ENCODE results near the gene PIEZO2. TPM values are rescaled to one million over a fixed set of nuclear protein-coding genes. Genes with fewer than 3 reads are reported as not detected.

The PIEZO2 gene
- total RNA-seq, 1 donor from 2014 or later, result 4.2 TPM

DNA sequence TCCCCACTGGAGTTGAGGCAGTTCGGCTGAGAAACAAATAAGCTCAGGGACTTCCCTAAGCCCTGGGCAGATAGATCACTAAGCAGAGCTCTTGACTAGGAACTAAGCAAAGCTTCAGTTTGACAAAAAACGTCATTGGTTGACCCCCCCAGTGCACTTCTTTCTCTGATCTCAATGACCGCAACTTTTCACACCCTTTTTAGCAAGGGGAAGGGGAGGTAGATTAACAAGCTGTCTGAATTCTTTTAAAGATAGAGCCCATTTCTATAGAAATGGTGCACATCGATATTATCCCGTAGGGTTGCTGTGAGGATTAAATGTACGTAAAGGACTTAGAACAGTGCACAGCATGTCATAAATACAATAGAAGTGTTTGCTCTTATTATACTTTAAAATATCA, 42.5 kb downstream of the PIEZO2 start:
- H3K27me3 Mint-ChIP-seq (ENCODE audit: insufficient read depth, low read depth), result peaks cover 2% of the 10 kb centered on the region

GRCh38 chr18:11105463-11105862, 43.9 kb downstream of the PIEZO2 start:
- Histone ChIP-seq H3K4me2 (no peak overlapping the region), H3K9me3 (ENCODE audit: low read depth) (no peaks in the 10 kb centered on the region), H4K20me1 (ENCODE audit: low read depth) (no peaks in the 10 kb centered on the region), H2AFZ (replicated peaks) (no peak overlapping the region), H3K36me3 (no peaks in the 10 kb centered on the region), H3K9ac (no peak overlapping the region), H3K79me2 (ENCODE audit: low read depth) (no peaks in the 10 kb centered on the region), H3K4me1 (no peaks in the 10 kb centered on the region), H3K27me3 (no peaks in the 10 kb centered on the region), H3K4me3 (no peak overlapping the region), H3F3A (ENCODE audit: low read depth) (no peaks in the 10 kb centered on the region), H3K27ac (no peak overlapping the region)
- Mint-ChIP-seq H3K4me3 (no peak overlapping the region), H3K27ac (no peak overlapping the region), H3K4me1 (peaks cover 8% of the 10 kb centered on the region), H3K36me3 (no peaks in the 10 kb centered on the region), H3K27me3 (ENCODE audit: insufficient read depth, low read depth) (peaks cover 2% of the 10 kb centered on the region), H3K9me3 (no peaks in the 10 kb centered on the region)
- no peak for DNase-seq (ENCODE audit: low spot score)
- no peak for TF ChIP-seq EZH2phosphoT487 (IDR thresholded peaks at IDR 0.05)
- TF ChIP-seq, protein P1, sequence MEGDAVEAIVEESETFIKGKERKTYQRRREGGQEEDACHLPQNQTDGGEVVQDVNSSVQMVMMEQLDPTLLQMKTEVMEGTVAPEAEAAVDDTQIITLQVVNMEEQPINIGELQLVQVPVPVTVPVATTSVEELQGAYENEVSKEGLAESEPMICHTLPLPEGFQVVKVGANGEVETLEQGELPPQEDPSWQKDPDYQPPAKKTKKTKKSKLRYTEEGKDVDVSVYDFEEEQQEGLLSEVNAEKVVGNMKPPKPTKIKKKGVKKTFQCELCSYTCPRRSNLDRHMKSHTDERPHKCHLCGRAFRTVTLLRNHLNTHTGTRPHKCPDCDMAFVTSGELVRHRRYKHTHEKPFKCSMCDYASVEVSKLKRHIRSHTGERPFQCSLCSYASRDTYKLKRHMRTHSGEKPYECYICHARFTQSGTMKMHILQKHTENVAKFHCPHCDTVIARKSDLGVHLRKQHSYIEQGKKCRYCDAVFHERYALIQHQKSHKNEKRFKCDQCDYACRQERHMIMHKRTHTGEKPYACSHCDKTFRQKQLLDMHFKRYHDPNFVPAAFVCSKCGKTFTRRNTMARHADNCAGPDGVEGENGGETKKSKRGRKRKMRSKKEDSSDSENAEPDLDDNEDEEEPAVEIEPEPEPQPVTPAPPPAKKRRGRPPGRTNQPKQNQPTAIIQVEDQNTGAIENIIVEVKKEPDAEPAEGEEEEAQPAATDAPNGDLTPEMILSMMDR (IDR thresholded peaks at IDR 0.05), result no peak
- no peak for TF ChIP-seq EZH2 (IDR thresholded peaks at IDR 0.05)

More for the DNA sequence above, 42.5 kb downstream of the PIEZO2 start:
- Mint-ChIP-seq H3K36me3 (no peaks in the 10 kb centered on the region), H3K9me3 (peaks cover 2% of the 10 kb centered on the region), H3K27ac (peak overlapping the region; percentile 33), H3K4me1 (peaks cover 8% of the 10 kb centered on the region), H3K4me3 (no peak overlapping the region)
- TF ChIP-seq EZH2 (IDR thresholded peaks at IDR 0.05) (no peak), EZH2phosphoT487 (IDR thresholded peaks at IDR 0.05) (no peak)
- TF ChIP-seq, protein P1 (IDR thresholded peaks at IDR 0.05), result no peak
- DNase-seq (ENCODE audit: low spot score), result no peak
- Histone ChIP-seq H3K27ac (no peak overlapping the region), H3K36me3 (no peaks in the 10 kb centered on the region), H3K4me2 (no peak overlapping the region), H3K4me1 (no peaks in the 10 kb centered on the region), H3F3A (ENCODE audit: low read depth) (no peaks in the 10 kb centered on the region), H2AFZ (replicated peaks) (no peak overlapping the region), H3K4me3 (no peak overlapping the region), H3K27me3 (no peaks in the 10 kb centered on the region), H4K20me1 (ENCODE audit: low read depth) (no peaks in the 10 kb centered on the region), H3K79me2 (ENCODE audit: low read depth) (no peaks in the 10 kb centered on the region), H3K9me3 (ENCODE audit: low read depth) (no peaks in the 10 kb centered on the region), H3K9ac (no peak overlapping the region)

DNA sequence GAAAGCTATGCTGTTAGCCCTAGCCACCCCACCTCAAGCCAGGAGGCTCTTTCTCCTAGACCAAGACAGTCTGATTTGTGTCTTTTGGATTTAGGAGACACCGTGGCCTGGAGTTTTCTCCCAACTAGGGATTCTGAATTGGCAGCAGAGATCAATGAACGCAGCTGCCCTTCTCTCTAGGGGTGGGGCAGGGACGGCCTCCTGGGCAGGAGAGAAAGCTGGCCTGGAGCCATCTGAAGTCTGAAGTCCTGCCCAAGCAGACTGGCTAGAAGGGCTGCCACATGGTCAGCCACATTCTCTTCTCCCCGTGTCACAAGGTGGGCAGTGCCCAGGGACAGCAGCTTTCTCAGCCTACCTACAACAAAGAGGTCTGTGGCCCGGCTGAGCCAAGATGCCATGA, 45.1 kb downstream of the PIEZO2 start:
- TF ChIP-seq, protein P1 (IDR thresholded peaks at IDR 0.05), result no peak
- TF ChIP-seq EZH2phosphoT487 (IDR thresholded peaks at IDR 0.05), result no peak
- TF ChIP-seq EZH2 (IDR thresholded peaks at IDR 0.05), result no peak
- no peaks in the 10 kb centered on the region for H3K36me3 Mint-ChIP-seq
- peaks cover 8% of the 10 kb centered on the region for H3K4me1 Mint-ChIP-seq
- Histone ChIP-seq H3K4me2 (no peak overlapping the region), H3K27ac (no peak overlapping the region), H3K79me2 (ENCODE audit: low read depth) (no peaks in the 10 kb centered on the region), H3K4me1 (no peaks in the 10 kb centered on the region), H3K4me3 (no peak overlapping the region), H4K20me1 (ENCODE audit: low read depth) (no peaks in the 10 kb centered on the region), H3F3A (ENCODE audit: low read depth) (no peaks in the 10 kb centered on the region), H3K36me3 (no peaks in the 10 kb centered on the region), H3K9ac (no peak overlapping the region), H3K9me3 (ENCODE audit: low read depth) (no peaks in the 10 kb centered on the region), H3K27me3 (no peaks in the 10 kb centered on the region), H2AFZ (replicated peaks) (no peak overlapping the region)
- no peaks in the 10 kb centered on the region for H3K9me3 Mint-ChIP-seq
- H3K4me3 Mint-ChIP-seq, result no peak overlapping the region
- no peak overlapping the region for H3K27ac Mint-ChIP-seq
- no peak for DNase-seq (ENCODE audit: low spot score)
- H3K27me3 Mint-ChIP-seq (ENCODE audit: insufficient read depth, low read depth), result no peaks in the 10 kb centered on the region
